A172 (cell line): ENCODE results near the gene BPNT1. TPM values are rescaled to one million over a fixed set of nuclear protein-coding genes. Genes with fewer than 3 reads are reported as not detected.
"Not testable (repeated sequence)": the region's sequence is repeated elsewhere in the genome, so short reads cannot be mapped to it uniquely, and the experiment has no call there.

ENCODE experiments used
- DNase-seq: peaks from one replicate; pipeline ENCODE4 v3.0.0-alpha.2; 2015; ENCODE audit warnings: low spot score
- total RNA-seq: library from RNA; depleted of rRNA; stranded (reverse); fragments of >200 nt; shearing (Covaris generic); gene quantifications from 2 replicates; pipeline ENCODE4 v1.2.3, GENCODE V29; 2014; rRNA removed

BPNT1 gene
- total RNA-seq: 58.3 and 67.1 TPM in 2 replicates

GRCh38 chr1:220089650-220090556, at the start of gene BPNT1:
TSS of gene BPNT1 (minus strand) at chr1:220089788. CDS start at chr1:220079846, 9,942 bp downstream.
- peak; percentile 98 for DNase-seq

GRCh38 chr1:220137019-220137786, 47.6 kb upstream of the BPNT1 start:
- no peak for DNase-seq

GRCh38 chr1:220135755-220136154, 46.2 kb upstream of the BPNT1 start:
- no peak for DNase-seq

GRCh38 chr1:220129479-220130210, 40.1 kb upstream of the BPNT1 start:
- no peak for DNase-seq

- DNase-seq: no peak
These were observed 37.5 kb upstream of the BPNT1 start for GRCh38 chr1:220127076-220127475.

GRCh38 chr1:220124542-220124941, 35.0 kb upstream of the BPNT1 start:
- no peak for DNase-seq

GRCh38 chr1:220123889-220124288, 34.3 kb upstream of the BPNT1 start:
- no peak for DNase-seq

- no peak for DNase-seq
These were observed 33.5 kb upstream of the BPNT1 start for GRCh38 chr1:220123066-220123465.

GRCh38 chr1:220121791-220122530, 32.4 kb upstream of the BPNT1 start:
- no peak for DNase-seq

GRCh38 chr1:220119043-220119512, 29.5 kb upstream of the BPNT1 start:
- no peak for DNase-seq

- peak; percentile 46 for DNase-seq
These were observed 23.6 kb upstream of the BPNT1 start for GRCh38 chr1:220113136-220113695.

GRCh38 chr1:220112600-220112999, 23.0 kb upstream of the BPNT1 start:
- not testable (repeated sequence) for DNase-seq

GRCh38 chr1:220110473-220110872, 20.9 kb upstream of the BPNT1 start:
- not testable (repeated sequence) for DNase-seq

- DNase-seq: no peak
These were observed 10.2 kb upstream of the BPNT1 start for GRCh38 chr1:220099826-220100225.

GRCh38 chr1:220094016-220094911, 4.7 kb upstream of the BPNT1 start, which contains the start of gene IARS2:
TSS of gene IARS2 (plus strand) at chr1:220094132. CDS start at chr1:220094217, 85 bp downstream.
- DNase-seq: peak; percentile 78

GRCh38 chr1:220093361-220094015, 3.9 kb upstream of the BPNT1 start:
- DNase-seq: no peak

GRCh38 chr1:220092694-220093093, 3.1 kb upstream of the BPNT1 start:
- DNase-seq: no peak

- DNase-seq: not testable (repeated sequence)
These were observed 3.3 kb downstream of the BPNT1 start for GRCh38 chr1:220086261-220086686.

GRCh38 chr1:220084460-220084859, 5.1 kb downstream of the BPNT1 start:
- DNase-seq: no peak
